ENCODE results near the gene UROS.

The UROS gene

DNA sequence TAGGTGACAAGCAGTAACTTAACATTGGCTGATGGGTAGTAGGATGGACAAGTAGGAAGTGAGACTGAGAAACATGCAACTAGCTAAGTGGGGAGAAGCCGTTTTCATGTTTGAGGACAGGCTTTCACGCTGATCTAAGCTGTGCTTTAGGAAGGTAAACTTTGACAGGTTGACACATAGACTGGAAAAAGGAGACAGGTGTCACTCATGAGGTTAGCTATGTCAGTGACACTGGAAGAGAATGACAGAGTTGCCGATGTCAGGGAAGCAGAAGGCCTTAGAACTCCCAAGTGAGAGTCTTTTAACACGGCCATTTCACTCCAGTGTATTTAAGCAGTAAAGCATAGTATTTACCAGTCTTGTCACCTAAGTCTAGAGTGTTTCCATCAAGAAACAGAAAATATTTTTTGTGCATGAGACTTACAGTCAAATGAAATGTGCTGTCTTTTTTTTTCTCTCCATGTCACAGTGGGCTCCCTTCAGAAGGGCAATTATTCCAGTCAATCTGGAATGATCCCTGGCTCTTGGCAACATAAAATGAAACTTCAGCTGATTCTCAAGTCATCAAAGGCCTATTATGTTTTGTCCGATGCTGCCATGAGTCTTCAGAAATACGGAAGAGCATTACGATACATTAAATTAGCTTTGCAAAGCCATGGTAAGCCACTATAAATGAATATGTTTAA is 82.9 kb downstream of the UROS start:
- no peak for ATAC-seq (ENCODE audit: low read depth)
- Histone ChIP-seq H3K36me3 (ENCODE audit: low read depth) (peaks cover 90% of the 10 kb centered on the region), H3K4me3 (ENCODE audit: severe bottlenecking) (no peak overlapping the region), H3K4me1 (ENCODE audit: insufficient read depth, poor library complexity, severe bottlenecking) (no peaks in the 10 kb centered on the region), H3K27me3 (ENCODE audit: insufficient read depth, poor library complexity, severe bottlenecking) (no peaks in the 10 kb centered on the region), H3K27ac (ENCODE audit: poor library complexity, severe bottlenecking) (no peak overlapping the region), H3K9me3 (ENCODE audit: severe bottlenecking) (no peaks in the 10 kb centered on the region)
- no peak for DNase-seq (ENCODE audit: low spot score)
- TF ChIP-seq, protein P1, sequence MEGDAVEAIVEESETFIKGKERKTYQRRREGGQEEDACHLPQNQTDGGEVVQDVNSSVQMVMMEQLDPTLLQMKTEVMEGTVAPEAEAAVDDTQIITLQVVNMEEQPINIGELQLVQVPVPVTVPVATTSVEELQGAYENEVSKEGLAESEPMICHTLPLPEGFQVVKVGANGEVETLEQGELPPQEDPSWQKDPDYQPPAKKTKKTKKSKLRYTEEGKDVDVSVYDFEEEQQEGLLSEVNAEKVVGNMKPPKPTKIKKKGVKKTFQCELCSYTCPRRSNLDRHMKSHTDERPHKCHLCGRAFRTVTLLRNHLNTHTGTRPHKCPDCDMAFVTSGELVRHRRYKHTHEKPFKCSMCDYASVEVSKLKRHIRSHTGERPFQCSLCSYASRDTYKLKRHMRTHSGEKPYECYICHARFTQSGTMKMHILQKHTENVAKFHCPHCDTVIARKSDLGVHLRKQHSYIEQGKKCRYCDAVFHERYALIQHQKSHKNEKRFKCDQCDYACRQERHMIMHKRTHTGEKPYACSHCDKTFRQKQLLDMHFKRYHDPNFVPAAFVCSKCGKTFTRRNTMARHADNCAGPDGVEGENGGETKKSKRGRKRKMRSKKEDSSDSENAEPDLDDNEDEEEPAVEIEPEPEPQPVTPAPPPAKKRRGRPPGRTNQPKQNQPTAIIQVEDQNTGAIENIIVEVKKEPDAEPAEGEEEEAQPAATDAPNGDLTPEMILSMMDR (IDR thresholded peaks at IDR 0.05; ENCODE audit: poor library complexity, severe bottlenecking): no peak
